Measurements from ENCODE around the gene METTL13.
"Not testable (repeated sequence)": the region's sequence is repeated elsewhere in the genome, so short reads cannot be mapped to it uniquely, and the experiment has no call there.

Gene METTL13

GRCh38 chr1:171769754-171770153 lies 11.7 kb upstream of the METTL13 start:
- DNase-seq: no peak

- no peak for DNase-seq
Measured at GRCh38 chr1:171772312-171772711, 9.1 kb upstream of the METTL13 start.

GRCh38 chr1:171780583-171781175 lies 781 bp upstream of the METTL13 start:
- DNase-seq: no peak

- DNase-seq: no peak
Measured at GRCh38 chr1:171783816-171784530, 2.5 kb downstream of the METTL13 start.

GRCh38 chr1:171784784-171785183 lies 3.3 kb downstream of the METTL13 start:
- no peak for DNase-seq

- no peak for DNase-seq
Measured at GRCh38 chr1:171785766-171786165, 4.3 kb downstream of the METTL13 start.

GRCh38 chr1:171786534-171786933 lies 5.1 kb downstream of the METTL13 start:
- no peak for DNase-seq

GRCh38 chr1:171787686-171788480 lies 6.4 kb downstream of the METTL13 start:
- no peak for DNase-seq

- peak; percentile 46 for DNase-seq
Measured at GRCh38 chr1:171788696-171789095, 7.2 kb downstream of the METTL13 start.

GRCh38 chr1:171790318-171790717 lies 8.9 kb downstream of the METTL13 start:
- DNase-seq: no peak

GRCh38 chr1:171792656-171793369 lies 11.4 kb downstream of the METTL13 start:
- DNase-seq: no peak

GRCh38 chr1:171793636-171794035 lies 12.2 kb downstream of the METTL13 start:
- no peak for DNase-seq

- peak; percentile 63 for DNase-seq
Measured at GRCh38 chr1:171794085-171794484, 12.6 kb downstream of the METTL13 start.

GRCh38 chr1:171796592-171796991 lies 15.1 kb downstream of the METTL13 start:
- DNase-seq: no peak

GRCh38 chr1:171798311-171798710 lies 16.9 kb downstream of the METTL13 start:
- no peak for DNase-seq

- DNase-seq: no peak
Measured at GRCh38 chr1:171798765-171799164, 17.3 kb downstream of the METTL13 start.

GRCh38 chr1:171799166-171799565 lies 17.7 kb downstream of the METTL13 start:
- DNase-seq: no peak

GRCh38 chr1:171799698-171800097 lies 18.2 kb downstream of the METTL13 start:
- not testable (repeated sequence) for DNase-seq

- no peak for DNase-seq
Measured at GRCh38 chr1:171800342-171800741, 18.9 kb downstream of the METTL13 start.

GRCh38 chr1:171800851-171801250 lies 19.4 kb downstream of the METTL13 start:
- no peak for DNase-seq

- peak; percentile 35 for DNase-seq
Measured at GRCh38 chr1:171801487-171801891, 20.0 kb downstream of the METTL13 start.

- DNase-seq: no peak
Measured at GRCh38 chr1:171802207-171802606, 20.7 kb downstream of the METTL13 start.

GRCh38 chr1:171803045-171803444 lies 21.6 kb downstream of the METTL13 start:
- DNase-seq: peak; percentile 71

Measured in fibroblast of skin of abdomen (primary cell).